Ovary (tissue), 9 donors: ENCODE results near the gene SYTL3. TPM values are rescaled to one million over a fixed set of nuclear protein-coding genes. Genes with fewer than 3 reads are reported as not detected.

Source experiments
- DNase-seq, 5 donors: peaks; one replicate each; pipeline ENCODE4 v3.0.0-alpha.2; 2019 to 2020
- H3K27ac ChIP-seq, 2 donors: fragments of 200-600 bp; one replicate each; pipeline versions ENCODE4 v1.5.1 to v1.8.0; 2019 to 2022
- H3K27me3 ChIP-seq: fragments of 200-600 bp; one replicate; pipeline ENCODE4 v1.8.0; 2022
- H3K36me3 ChIP-seq: fragments of 200-600 bp; sonication (generic); one replicate; pipeline ENCODE4 v1.5.1; 2019
- H3K4me1 ChIP-seq: one replicate; pipeline ENCODE4 v1.8.1; 2013; ENCODE audit warnings: mild to moderate bottlenecking, moderate library complexity; ENCODE audit not compliant: insufficient read depth
- H3K4me3 ChIP-seq: fragments of 200-600 bp; sonication (generic); one replicate; pipeline ENCODE4 v1.5.1; 2017
- H3K9me3 ChIP-seq, 2 donors: fragments of 200-600 bp in 1 of 2; sonication (generic) in 1 of 2; one replicate each; pipeline versions ENCODE4 v1.5.1 to v1.8.1; 2013 to 2019; ENCODE audit warnings: mild to moderate bottlenecking in 1 of 2, moderate library complexity in 1 of 2
- CTCF ChIP-seq, 3 donors: fragments of 450-650 bp in 2 of 3; fragments of 200-600 bp in 1 of 3; IDR thresholded peaks; one replicate each; pipeline versions ENCODE4 v1.5.1 to v1.8.0; 2016 to 2022; ENCODE audit warnings: antibody characterized with exemption in 3 of 3, mild to moderate bottlenecking in 1 of 3
- EP300 ChIP-seq: sonication (generic); formaldehyde crosslinking; IDR thresholded peaks from one replicate; pipeline ENCODE4 v1.6.1; 2017; ENCODE audit warnings: antibody characterized with exemption
- POLR2A ChIP-seq: fragments of 450-650 bp; IDR thresholded peaks from one replicate; pipeline ENCODE4 v1.6.1; 2017; ENCODE audit warnings: antibody characterized with exemption, mild to moderate bottlenecking, moderate library complexity
- WGBS, 3 donors: extraction: QIAGEN DNeasy Blood & Tissue Kit in 1 of 3; methylation state at CpG; one replicate each; pipeline versions ENCODE4 v1.1.5 to v1.1.7; 2013 to 2017; 5-methylcytosine and 5-hydroxymethylcytosine counted together
- intact Hi-C, 4 donors: fragments of 100-400 bp; cut with DNase I; formaldehyde crosslinking; loops; one replicate each; pipeline versions ENCODE4 v1.11.0 to v1.15.1; 2022 to 2023
- polyA plus RNA-seq, 2 donors: library from polyadenylated mRNA; stranded (reverse); fragments of 200-250 nt in 1 of 2; fragments of 350-450 nt in 1 of 2; fragmentation: Illumina TruSeq in 1 of 2; extraction: RNeasy Lipid Tissue Mini Kit (QIAGEN cat#74804) in 1 of 2; gene quantifications; one replicate each; pipeline ENCODE4 v1.2.3, GENCODE V29; 2013 to 2014
- total RNA-seq, 7 donors: library from RNA; depleted of rRNA in 2 of 7; stranded (reverse); fragments of >200 nt in 2 of 7; fragmentation: NEBNext Ultra II Directional in 3 of 7; extraction: Animal tissue kit (Norgen Biotek cat#: 25700) in 3 of 7; gene quantifications; one replicate each; pipeline versions ENCODE4 v1.1.0 to v1.2.4, GENCODE V29; 2016 to 2023
- donor health status: DM: no; HTN: no; CAD: no; lungs with moderate emphysema.
- donor health status: DM: no; HTN: no; CAD: no.
- donor health status: Bipolar disorder and iron deficiency.
- donor health status: DM: yes; HTN: yes; CAD: no.
- donor health status: DM: no; HTN: no; CAD: no.
- donor health status: DM: yes; HTN: yes; CAD: no.

SYTL3 gene
- total and polyA plus RNA-seq, 9 donors: 1.7 to 7.8 (median 2.5) TPM

- H3K9me3 ChIP-seq: no peaks in the 10 kb centered on the region
- WGBS, 3 donors: 10 to 18% (median 13%) methylated on average over 5 of the region's 5 CpGs
- no peak for TF ChIP-seq EP300
- no peak for TF ChIP-seq CTCF (IDR thresholded peaks at IDR 0.05)
- no peak for TF ChIP-seq POLR2A
- no peaks in the 10 kb centered on the region for H3K36me3 ChIP-seq
- DNase-seq: no peak
- no peak overlapping the region for H3K4me3 ChIP-seq
- H3K27ac ChIP-seq: no peak overlapping the region
- intact Hi-C loops: loop anchor here in 2 of 4 donors (5.0 to 10.0 kb wide), 2 partner anchors 80 to 468 kb away; no protein-coding TSS in a partner anchor
- H3K4me1 ChIP-seq: peaks cover 4% of the 10 kb centered on the region
- no peaks in the 10 kb centered on the region for H3K27me3 ChIP-seq
Measured at GRCh38 chr6:158684745-158685324, 35.0 kb downstream of the SYTL3 start.

- WGBS, 3 donors: 87 to 94% (median 88%) methylated on average over 4 of the region's 4 CpGs
- peaks cover 4% of the 10 kb centered on the region for H3K4me1 ChIP-seq
- no peaks in the 10 kb centered on the region for H3K36me3 ChIP-seq
- H3K9me3 ChIP-seq: no peaks in the 10 kb centered on the region
- no peaks in the 10 kb centered on the region for H3K27me3 ChIP-seq
- intact Hi-C loops: loop anchor here in 2 of 4 donors (5.0 to 10.0 kb wide), 2 partner anchors 82 to 469 kb away; no protein-coding TSS in a partner anchor
- no peak overlapping the region for H3K27ac ChIP-seq
- TF ChIP-seq EP300 (no peak), POLR2A (no peak), CTCF (IDR thresholded peaks at IDR 0.05) (no peak)
- DNase-seq: no peak
- no peak overlapping the region for H3K4me3 ChIP-seq
Measured at GRCh38 chr6:158686311-158686710, 36.5 kb downstream of the SYTL3 start.

GRCh38 chr6:158686791-158687381 lies 37.0 kb downstream of the SYTL3 start:
- Histone ChIP-seq H3K9me3 (no peaks in the 10 kb centered on the region), H3K27me3 (no peaks in the 10 kb centered on the region), H3K4me3 (no peak overlapping the region), H3K36me3 (no peaks in the 10 kb centered on the region), H3K27ac (no peak overlapping the region), H3K4me1 (peaks cover 4% of the 10 kb centered on the region)
- 91 to 93% (median 91%) methylated on average over 7 of the region's 7 CpGs for WGBS, 3 donors
- intact Hi-C loops: loop anchor here in 2 of 4 donors (5.0 to 10.0 kb wide), 2 partner anchors 82 to 470 kb away; no protein-coding TSS in a partner anchor
- TF ChIP-seq POLR2A: no peak
- TF ChIP-seq CTCF (IDR thresholded peaks at IDR 0.05): no peak
- TF ChIP-seq EP300: no peak
- no peak for DNase-seq

- intact Hi-C loops: loop anchor here in 2 of 4 donors (5.0 to 10.0 kb wide), 2 partner anchors 83 to 470 kb away; no protein-coding TSS in a partner anchor
- 92 to 93% (median 92%) methylated on average over 4 of the region's 4 CpGs for WGBS, 3 donors
- Histone ChIP-seq H3K9me3 (no peaks in the 10 kb centered on the region), H3K36me3 (no peaks in the 10 kb centered on the region), H3K27ac (no peak overlapping the region), H3K4me1 (peaks cover 4% of the 10 kb centered on the region), H3K4me3 (no peak overlapping the region), H3K27me3 (no peaks in the 10 kb centered on the region)
- DNase-seq: no peak
- TF ChIP-seq POLR2A (no peak), CTCF (IDR thresholded peaks at IDR 0.05) (no peak), EP300 (no peak)
Measured at GRCh38 chr6:158687506-158687905, 37.7 kb downstream of the SYTL3 start.
